Esophagus squamous epithelium (tissue), 5 donors: ENCODE results near the gene OR2J3. TPM values are rescaled to one million over a fixed set of nuclear protein-coding genes. Genes with fewer than 3 reads are reported as not detected.
"Not testable (repeated sequence)": the region's sequence is repeated elsewhere in the genome, so short reads cannot be mapped to it uniquely, and the experiment has no call there.

ENCODE experiments used
- DNase-seq: peaks from one replicate; lab custom pipeline; 2025; lab: John Stamatoyannopoulos, UW
- H3K27ac ChIP-seq, 4 donors: fragments of 200-600 bp; sonication (generic); one replicate each; pipeline ENCODE4 v1.5.1; 2016 to 2019; ENCODE audit warnings: mild to moderate bottlenecking in 1 of 4
- H3K27me3 ChIP-seq, 4 donors: fragments of 200-600 bp; sonication (generic); 1 replicate in 3 of 4; 2 replicates in 1 of 4; pipeline versions ENCODE4 v1.5.1 to v1.6.0; 2017 to 2021; ENCODE audit warnings: antibody characterized with exemption in 1 of 4
- H3K36me3 ChIP-seq, 3 donors: fragments of 200-600 bp; sonication (generic); one replicate each; pipeline ENCODE4 v1.5.1; 2016 to 2019
- H3K4me1 ChIP-seq, 3 donors: fragments of 200-600 bp; sonication (generic); one replicate each; pipeline ENCODE4 v1.5.1; 2017 to 2019
- H3K4me3 ChIP-seq, 4 donors: fragments of 200-600 bp; sonication (generic); 1 replicate in 3 of 4; 2 replicates in 1 of 4; pipeline ENCODE4 v1.5.1; 2016 to 2019; ENCODE audit warnings: mild to moderate bottlenecking in 2 of 4, moderate library complexity in 1 of 4
- H3K9me3 ChIP-seq, 3 donors: fragments of 200-600 bp; sonication (generic); one replicate each; pipeline ENCODE4 v1.5.1; 2016 to 2019
- POLR2A ChIP-seq, 4 donors: fragments of 450-650 bp; IDR thresholded peaks; one replicate each; pipeline ENCODE4 v1.6.1; 2017; ENCODE audit warnings: antibody characterized with exemption in 4 of 4, mild to moderate bottlenecking in 4 of 4, moderate library complexity in 3 of 4
- WGBS, 2 donors: methylation state at CpG; one replicate each; pipeline ENCODE4 v1.1.5; 2018; 5-methylcytosine and 5-hydroxymethylcytosine counted together
- intact Hi-C: fragments of 100-400 bp; cut with DNase I; formaldehyde crosslinking; loops from one replicate; pipeline ENCODE4 v1.15.0; 2022
- total RNA-seq, 4 donors: library from RNA; depleted of rRNA; stranded (reverse); fragments of >200 nt; gene quantifications; one replicate each; pipeline ENCODE4 v1.1.0, GENCODE V29; 2016
- TF ChIP-seq, protein P1 (sequence below), 6 experiments: fragments of 450-650 bp in 4 of 6; fragments of 200-600 bp in 2 of 6; sonication (generic) in 2 of 6; IDR thresholded peaks; one replicate each; pipeline ENCODE4 v1.5.1; 2016 to 2019; ENCODE audit warnings: antibody characterized with exemption in 6 of 6, mild to moderate bottlenecking in 4 of 6, moderate library complexity in 4 of 6
- donor health status: DM: yes; HTN: yes; CAD: no.

The OR2J3 gene
- total RNA-seq, 4 donors from 2014 or later = not detected

GRCh38 chr6:29087213-29087612 lies 20.6 kb upstream of the OR2J3 start, which contains the start of gene OR2B3:
Gene OR2B3 (minus strand): TSS chr6:29087313. CDS start chr6:29087248, 65 bp downstream.
- Histone ChIP-seq H3K36me3 (no peaks in the 10 kb centered on the region), H3K27ac (no peak within 1 kb of the TSS), H3K4me3 (no peak within 1 kb of the TSS), H3K4me1 (no peaks in the 10 kb centered on the region), H3K27me3 (no peaks in the 10 kb centered on the region), H3K9me3 (no peaks in the 10 kb centered on the region)
- intact Hi-C loops = no loop called here
- WGBS, 2 donors = 61 to 87% methylated on average over 1 of the region's 1 CpG
- no peak for DNase-seq
- TF ChIP-seq, protein P1, sequence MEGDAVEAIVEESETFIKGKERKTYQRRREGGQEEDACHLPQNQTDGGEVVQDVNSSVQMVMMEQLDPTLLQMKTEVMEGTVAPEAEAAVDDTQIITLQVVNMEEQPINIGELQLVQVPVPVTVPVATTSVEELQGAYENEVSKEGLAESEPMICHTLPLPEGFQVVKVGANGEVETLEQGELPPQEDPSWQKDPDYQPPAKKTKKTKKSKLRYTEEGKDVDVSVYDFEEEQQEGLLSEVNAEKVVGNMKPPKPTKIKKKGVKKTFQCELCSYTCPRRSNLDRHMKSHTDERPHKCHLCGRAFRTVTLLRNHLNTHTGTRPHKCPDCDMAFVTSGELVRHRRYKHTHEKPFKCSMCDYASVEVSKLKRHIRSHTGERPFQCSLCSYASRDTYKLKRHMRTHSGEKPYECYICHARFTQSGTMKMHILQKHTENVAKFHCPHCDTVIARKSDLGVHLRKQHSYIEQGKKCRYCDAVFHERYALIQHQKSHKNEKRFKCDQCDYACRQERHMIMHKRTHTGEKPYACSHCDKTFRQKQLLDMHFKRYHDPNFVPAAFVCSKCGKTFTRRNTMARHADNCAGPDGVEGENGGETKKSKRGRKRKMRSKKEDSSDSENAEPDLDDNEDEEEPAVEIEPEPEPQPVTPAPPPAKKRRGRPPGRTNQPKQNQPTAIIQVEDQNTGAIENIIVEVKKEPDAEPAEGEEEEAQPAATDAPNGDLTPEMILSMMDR (IDR thresholded peaks at IDR 0.05) = no peak
- TF ChIP-seq POLR2A (IDR thresholded peaks at IDR 0.05) = no peak

DNA sequence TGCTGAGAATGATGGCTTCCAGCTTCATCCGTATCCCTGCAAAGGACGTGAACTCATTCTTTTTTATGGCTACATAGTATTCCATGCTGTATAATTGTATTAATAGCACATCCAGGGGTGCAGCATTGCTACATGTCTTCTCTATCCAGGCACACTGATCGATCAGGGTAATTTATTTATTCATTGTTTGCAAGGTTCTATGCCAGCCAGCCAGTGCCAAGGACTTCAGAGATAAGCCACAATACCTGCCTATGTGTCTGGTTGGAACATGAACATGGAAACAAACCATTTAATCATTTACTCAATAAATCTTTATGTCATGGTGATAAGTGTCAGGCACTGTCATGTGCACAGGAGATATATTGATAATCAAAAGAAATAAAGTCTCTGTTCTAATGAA lies 14.9 kb upstream of the OR2J3 start:
- no peak for DNase-seq
- no peaks in the 10 kb centered on the region for H3K9me3 ChIP-seq
- no peak overlapping the region for H3K4me3 ChIP-seq
- H3K36me3 ChIP-seq = no peaks in the 10 kb centered on the region
- 64 to 68% methylated on average over 2 to 3 of the region's 3 CpGs for WGBS, 2 donors
- H3K27ac ChIP-seq = no peak overlapping the region
- no peaks in the 10 kb centered on the region for H3K4me1 ChIP-seq
- H3K27me3 ChIP-seq = no peaks in the 10 kb centered on the region
- intact Hi-C loops = no loop called here
- TF ChIP-seq, protein P1 (IDR thresholded peaks at IDR 0.05) = no peak
- TF ChIP-seq POLR2A (IDR thresholded peaks at IDR 0.05) = no peak

DNA sequence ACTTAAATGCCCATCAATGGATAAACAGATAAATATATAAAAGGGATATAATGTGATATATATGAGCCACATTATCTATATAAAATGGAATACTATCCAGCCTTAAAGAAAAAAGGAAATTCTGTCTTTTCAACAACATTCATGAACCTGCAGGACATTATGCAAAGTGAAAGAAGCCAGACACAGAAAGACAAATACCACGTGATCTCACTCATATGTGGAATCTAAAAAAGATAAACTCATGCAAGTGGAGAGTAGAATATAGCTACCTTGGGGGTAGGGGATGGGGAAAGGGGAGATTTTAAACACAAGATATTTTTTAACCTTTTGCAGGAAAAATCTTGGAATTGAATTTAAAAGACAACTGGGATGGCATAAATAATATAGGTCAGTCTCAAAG lies 10.1 kb upstream of the OR2J3 start:
- no peak for DNase-seq
- Histone ChIP-seq H3K36me3 (no peaks in the 10 kb centered on the region), H3K9me3 (no peaks in the 10 kb centered on the region), H3K4me1 (no peaks in the 10 kb centered on the region), H3K27me3 (no peaks in the 10 kb centered on the region), H3K4me3 (no peak overlapping the region), H3K27ac (no peak overlapping the region)
- intact Hi-C loops = no loop called here
- WGBS, 2 donors = 46 to 65% methylated on average over 1 of the region's 1 CpG
- TF ChIP-seq, protein P1 (IDR thresholded peaks at IDR 0.05) = no peak
- no peak for TF ChIP-seq POLR2A (IDR thresholded peaks at IDR 0.05)

GRCh38 chr6:29099190-29099589 lies 8.7 kb upstream of the OR2J3 start, which contains the start of gene OR2J1:
Gene OR2J1 (plus strand): TSS chr6:29099490. CDS start chr6:29100943, 1,453 bp downstream.
- DNase-seq = no peak
- no peaks in the 10 kb centered on the region for H3K27me3 ChIP-seq
- WGBS, 2 donors = 64 to 76% methylated on average over 3 of the region's 3 CpGs
- TF ChIP-seq, protein P1 (IDR thresholded peaks at IDR 0.05) = no peak
- TF ChIP-seq POLR2A (IDR thresholded peaks at IDR 0.05) = no peak
- intact Hi-C loops = no loop called here
- no peak within 1 kb of the TSS for H3K4me3 ChIP-seq
- H3K27ac ChIP-seq = no peak within 1 kb of the TSS
- H3K36me3 ChIP-seq = no peaks in the 10 kb centered on the region
- no peaks in the 10 kb centered on the region for H3K4me1 ChIP-seq
- no peaks in the 10 kb centered on the region for H3K9me3 ChIP-seq

DNA sequence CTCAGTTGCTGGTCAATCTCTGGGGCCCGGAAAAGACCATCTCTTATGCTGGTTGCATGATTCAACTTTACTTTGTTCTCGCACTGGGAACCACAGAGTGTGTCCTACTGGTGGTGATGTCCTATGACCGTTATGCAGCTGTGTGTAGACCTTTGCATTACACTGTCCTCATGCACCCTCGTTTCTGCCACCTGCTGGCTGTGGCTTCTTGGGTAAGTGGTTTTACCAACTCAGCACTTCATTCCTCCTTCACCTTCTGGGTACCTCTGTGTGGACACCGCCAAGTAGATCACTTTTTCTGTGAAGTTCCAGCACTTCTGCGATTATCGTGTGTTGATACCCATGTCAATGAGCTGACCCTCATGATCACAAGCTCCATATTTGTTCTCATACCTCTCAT lies 4.3 kb downstream of the OR2J3 start:
- Histone ChIP-seq H3K9me3 (no peaks in the 10 kb centered on the region), H3K27me3 (no peaks in the 10 kb centered on the region), H3K36me3 (no peaks in the 10 kb centered on the region), H3K4me3 (no peak overlapping the region), H3K4me1 (no peaks in the 10 kb centered on the region), H3K27ac (no peak overlapping the region)
- intact Hi-C loops = no loop called here
- DNase-seq = no peak
- TF ChIP-seq, protein P1 (IDR thresholded peaks at IDR 0.05) = no peak
- no peak for TF ChIP-seq POLR2A (IDR thresholded peaks at IDR 0.05)
- WGBS, 2 donors = 70 to 77% methylated on average over 6 to 7 of the region's 7 CpGs

- H3K27me3 ChIP-seq, H3K27ac ChIP-seq, H3K36me3 ChIP-seq, H3K9me3 ChIP-seq, H3K4me1 ChIP-seq, intact Hi-C loops, H3K4me3 ChIP-seq, DNase-seq: not testable (repeated sequence)
- 68 to 81% methylated on average over 3 of the region's 3 CpGs for WGBS, 2 donors
Measured at GRCh38 chr6:29114964-29115363, 7.1 kb downstream of the OR2J3 start.
